ENCODE measurements around the gene TM9SF1.
"Not testable (repeated sequence)": the region's sequence is repeated elsewhere in the genome, so short reads cannot be mapped to it uniquely, and the experiment has no call there.

TM9SF1 gene

DNA sequence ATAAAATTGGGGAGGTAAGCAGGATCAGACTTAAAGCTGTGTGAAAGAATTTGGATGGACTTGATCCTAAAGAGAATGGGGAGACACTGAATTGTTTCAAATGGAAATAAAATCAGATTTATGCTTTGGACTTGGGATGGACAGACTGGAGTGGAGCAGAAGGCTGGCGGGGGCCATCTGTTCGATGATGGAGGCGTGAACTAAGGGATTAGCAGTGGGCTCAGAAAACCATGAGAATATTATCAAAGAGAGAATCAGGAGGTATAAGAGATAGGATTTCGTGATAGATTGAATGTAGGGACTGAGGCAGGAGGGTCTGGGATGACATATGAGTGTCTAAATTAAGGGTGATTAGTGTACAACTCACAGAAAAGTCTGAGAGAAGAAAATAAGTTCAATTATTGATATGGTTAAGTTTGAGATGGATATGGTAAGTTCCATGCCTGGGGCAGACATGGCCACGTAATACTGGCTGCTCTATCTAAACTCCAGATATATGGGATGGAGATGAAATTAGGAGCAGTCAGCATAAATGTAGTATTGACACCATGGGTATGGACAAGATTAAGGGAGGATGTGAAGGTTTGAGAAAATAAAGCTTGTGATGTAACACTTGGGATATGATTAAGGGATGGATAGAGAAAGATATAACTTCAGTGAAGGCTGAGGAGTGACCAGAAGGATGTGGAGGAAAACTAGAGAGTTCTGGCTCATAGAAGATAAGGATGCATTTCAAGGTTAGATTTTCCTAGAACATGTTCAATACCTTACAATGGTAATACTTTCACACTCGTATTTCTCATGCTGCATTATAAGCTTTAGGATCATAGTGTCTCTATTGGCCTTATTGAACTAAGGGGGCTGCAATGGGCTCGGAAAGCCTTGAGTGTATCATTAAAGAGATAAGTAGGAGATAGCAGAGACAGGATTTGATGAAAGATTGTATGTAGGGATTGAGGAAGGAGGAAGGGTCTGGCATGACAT lies 9.2 kb upstream of the TM9SF1 start:
- TF ChIP-seq, protein P1, sequence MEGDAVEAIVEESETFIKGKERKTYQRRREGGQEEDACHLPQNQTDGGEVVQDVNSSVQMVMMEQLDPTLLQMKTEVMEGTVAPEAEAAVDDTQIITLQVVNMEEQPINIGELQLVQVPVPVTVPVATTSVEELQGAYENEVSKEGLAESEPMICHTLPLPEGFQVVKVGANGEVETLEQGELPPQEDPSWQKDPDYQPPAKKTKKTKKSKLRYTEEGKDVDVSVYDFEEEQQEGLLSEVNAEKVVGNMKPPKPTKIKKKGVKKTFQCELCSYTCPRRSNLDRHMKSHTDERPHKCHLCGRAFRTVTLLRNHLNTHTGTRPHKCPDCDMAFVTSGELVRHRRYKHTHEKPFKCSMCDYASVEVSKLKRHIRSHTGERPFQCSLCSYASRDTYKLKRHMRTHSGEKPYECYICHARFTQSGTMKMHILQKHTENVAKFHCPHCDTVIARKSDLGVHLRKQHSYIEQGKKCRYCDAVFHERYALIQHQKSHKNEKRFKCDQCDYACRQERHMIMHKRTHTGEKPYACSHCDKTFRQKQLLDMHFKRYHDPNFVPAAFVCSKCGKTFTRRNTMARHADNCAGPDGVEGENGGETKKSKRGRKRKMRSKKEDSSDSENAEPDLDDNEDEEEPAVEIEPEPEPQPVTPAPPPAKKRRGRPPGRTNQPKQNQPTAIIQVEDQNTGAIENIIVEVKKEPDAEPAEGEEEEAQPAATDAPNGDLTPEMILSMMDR (IDR thresholded peaks at IDR 0.05; ENCODE audit: borderline replicate concordance, extremely low read depth, low read length, poor library complexity, severe bottlenecking): no peak
- no peak for TF ChIP-seq EZH2 (IDR thresholded peaks at IDR 0.05; ENCODE audit: borderline replicate concordance, low read depth, low read length, severe bottlenecking)
- Histone ChIP-seq H3K4me1 (ENCODE audit: insufficient read depth, low read length) (no peaks in the 10 kb centered on the region), H2AFZ (ENCODE audit: low read depth, low read length) (no peak overlapping the region), H3K4me3 (ENCODE audit: low read depth in 1 of 2, low read length in 2 of 2) (no peak overlapping the region), H3K9me3 (ENCODE audit: insufficient read depth, low read length, severe bottlenecking) (peaks cover 5% of the 10 kb centered on the region), H3K27ac (ENCODE audit: low read length) (no peak overlapping the region), H3K36me3 (ENCODE audit: insufficient read depth, low read length) (peaks cover 72% of the 10 kb centered on the region), H4K20me1 (ENCODE audit: insufficient read depth, low read length) (no peaks in the 10 kb centered on the region), H3K27me3 (ENCODE audit: insufficient read depth, low read length, poor library complexity) (no peaks in the 10 kb centered on the region), H3K4me2 (ENCODE audit: insufficient read depth, low read length) (no peak overlapping the region), H3K79me2 (ENCODE audit: insufficient read depth, low read length) (peaks cover 4% of the 10 kb centered on the region; the same call in 1 of the 2 replicates), H3K9ac (ENCODE audit: low read depth, low read length) (no peak overlapping the region)
- ATAC-seq (ENCODE audit: insufficient read depth, low read depth) (no peak), DNase-seq (no peak)

- not testable (repeated sequence) for DNase-seq; H3K79me2 ChIP-seq (ENCODE audit: insufficient read depth, low read length); H3K27ac ChIP-seq (ENCODE audit: low read length); H3K27me3 ChIP-seq (ENCODE audit: insufficient read depth, low read length, poor library complexity); H3K4me2 ChIP-seq (ENCODE audit: insufficient read depth, low read length); H3K9ac ChIP-seq (ENCODE audit: low read depth, low read length); ATAC-seq (ENCODE audit: insufficient read depth, low read depth); H3K4me1 ChIP-seq (ENCODE audit: insufficient read depth, low read length); H4K20me1 ChIP-seq (ENCODE audit: insufficient read depth, low read length); H3K4me3 ChIP-seq (ENCODE audit: low read depth in 1 of 2, low read length in 2 of 2); H3K9me3 ChIP-seq (ENCODE audit: insufficient read depth, low read length, severe bottlenecking); H2AFZ ChIP-seq (ENCODE audit: low read depth, low read length)
- H3K36me3 ChIP-seq (ENCODE audit: insufficient read depth, low read length): peaks cover 65% of the 10 kb centered on the region
These were observed 8.1 kb upstream of the TM9SF1 start for GRCh38 chr14:24203249-24203886.

DNA sequence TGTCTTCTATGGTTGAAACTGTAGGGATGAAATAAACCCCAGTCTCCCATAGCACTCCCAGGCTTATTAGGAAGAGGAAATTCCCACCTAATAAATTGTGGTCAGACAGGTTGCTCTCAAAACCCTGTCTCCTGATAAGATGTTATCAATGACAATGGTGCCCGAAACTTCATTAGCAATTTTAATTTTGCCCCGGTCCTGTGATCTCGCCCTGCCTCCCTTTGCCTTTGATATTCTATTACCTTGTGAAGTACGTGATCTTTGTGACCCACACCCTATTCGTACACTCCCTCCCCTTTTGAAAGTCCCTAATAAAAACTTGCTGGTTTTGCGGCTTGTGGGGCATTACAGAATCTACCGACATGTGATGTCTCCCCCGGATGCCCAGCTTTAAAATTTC lies 7.3 kb upstream of the TM9SF1 start:
- not testable (repeated sequence) for H3K4me2 ChIP-seq (ENCODE audit: insufficient read depth, low read length); H3K9me3 ChIP-seq (ENCODE audit: insufficient read depth, low read length, severe bottlenecking); H3K4me3 ChIP-seq (ENCODE audit: low read depth in 1 of 2, low read length in 2 of 2); DNase-seq; H3K9ac ChIP-seq (ENCODE audit: low read depth, low read length); ATAC-seq (ENCODE audit: insufficient read depth, low read depth); H3K27me3 ChIP-seq (ENCODE audit: insufficient read depth, low read length, poor library complexity); H2AFZ ChIP-seq (ENCODE audit: low read depth, low read length); H3K79me2 ChIP-seq (ENCODE audit: insufficient read depth, low read length); H3K27ac ChIP-seq (ENCODE audit: low read length); H3K4me1 ChIP-seq (ENCODE audit: insufficient read depth, low read length); H4K20me1 ChIP-seq (ENCODE audit: insufficient read depth, low read length)
- peaks cover 56% of the 10 kb centered on the region for H3K36me3 ChIP-seq (ENCODE audit: insufficient read depth, low read length)

DNA sequence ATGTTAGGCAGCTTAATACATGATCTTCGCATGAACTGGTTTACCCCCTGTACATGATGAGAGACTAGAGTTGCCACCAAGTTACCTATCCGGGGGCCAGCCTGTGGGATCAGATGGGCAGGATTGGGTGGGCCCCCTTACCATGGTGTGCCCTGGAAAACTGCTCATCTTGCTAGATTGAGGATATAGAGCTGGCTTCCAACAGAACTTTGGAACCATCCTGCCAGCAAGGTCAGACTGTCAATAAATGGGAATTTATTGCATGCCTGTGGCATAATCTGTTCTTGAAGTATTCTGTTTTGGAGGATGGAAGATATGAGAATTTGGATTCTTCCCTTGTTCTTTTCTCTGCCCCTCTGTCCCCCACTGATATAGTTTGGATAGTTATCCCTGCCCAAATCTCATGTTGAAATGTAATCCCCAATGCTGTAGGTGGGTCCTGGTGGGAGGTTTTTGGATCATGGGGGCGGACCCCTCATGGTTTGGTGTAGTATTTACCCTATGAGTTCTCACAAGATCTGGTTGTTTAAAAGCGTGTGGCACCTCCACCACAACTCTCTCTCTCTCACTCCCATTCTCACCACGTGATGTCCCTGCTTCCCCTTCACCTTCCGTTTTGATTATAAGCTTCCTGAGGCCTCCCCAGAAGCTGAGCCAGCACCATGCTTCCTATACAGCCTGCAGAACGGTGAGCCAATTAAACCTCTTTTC lies 3.7 kb upstream of the TM9SF1 start:
- ATAC-seq (ENCODE audit: insufficient read depth, low read depth): no peak
- Histone ChIP-seq H3K27ac (ENCODE audit: low read length) (no peak overlapping the region), H3K27me3 (ENCODE audit: insufficient read depth, low read length, poor library complexity) (no peaks in the 10 kb centered on the region), H3K4me3 (ENCODE audit: low read depth in 1 of 2, low read length in 2 of 2) (no peak overlapping the region), H3K36me3 (ENCODE audit: insufficient read depth, low read length) (peaks cover 28% of the 10 kb centered on the region), H3K79me2 (ENCODE audit: insufficient read depth, low read length) (peaks cover 34% of the 10 kb centered on the region), H3K9me3 (ENCODE audit: insufficient read depth, low read length, severe bottlenecking) (peaks cover 5% of the 10 kb centered on the region), H4K20me1 (ENCODE audit: insufficient read depth, low read length) (no peaks in the 10 kb centered on the region), H3K4me1 (ENCODE audit: insufficient read depth, low read length) (peaks cover 27% of the 10 kb centered on the region), H2AFZ (ENCODE audit: low read depth, low read length) (no peak overlapping the region), H3K4me2 (ENCODE audit: insufficient read depth, low read length) (no peak overlapping the region), H3K9ac (ENCODE audit: low read depth, low read length) (no peak overlapping the region)
- DNase-seq: no peak
- TF ChIP-seq, protein P1 (IDR thresholded peaks at IDR 0.05; ENCODE audit: borderline replicate concordance, extremely low read depth, low read length, poor library complexity, severe bottlenecking): no peak
- no peak for TF ChIP-seq EZH2 (IDR thresholded peaks at IDR 0.05; ENCODE audit: borderline replicate concordance, low read depth, low read length, severe bottlenecking)
